Prostate gland (tissue), 2 donors: ENCODE measurements around the gene C17orf78. TPM values are rescaled to one million over a fixed set of nuclear protein-coding genes. Genes with fewer than 3 reads are reported as not detected.

Experiments used
- DNase-seq: peaks from one replicate; pipeline ENCODE4 v3.0.0-alpha.2; 2019; ENCODE audit warnings: low spot score
- H3K27ac ChIP-seq, 2 donors: fragments of 200-600 bp; sonication (generic); 2 replicates each; pipeline ENCODE4 v1.5.1; 2017 to 2019
- H3K27me3 ChIP-seq: fragments of 200-600 bp; sonication (generic); replicated peaks from 2 replicates; pipeline ENCODE4 v1.5.1; 2019; ENCODE audit not compliant: insufficient read depth
- H3K36me3 ChIP-seq, 2 donors: fragments of 200-600 bp; sonication (generic); 1 replicate in 1 of 2; 2 replicates in 1 of 2; pipeline versions ENCODE4 v1.5.1 to v1.8.1; 2017 to 2019
- H3K4me1 ChIP-seq: fragments of 200-600 bp; sonication (generic); replicated peaks from 2 replicates; pipeline ENCODE4 v1.5.1; 2019
- H3K4me3 ChIP-seq, 2 donors: fragments of 200-600 bp; sonication (generic); 2 replicates each; pipeline ENCODE4 v1.5.1; 2017 to 2019
- H3K9me3 ChIP-seq: fragments of 200-600 bp; sonication (generic); 2 replicates; pipeline ENCODE4 v1.5.1; 2017
- POLR2A ChIP-seq: fragments of 450-650 bp; IDR thresholded peaks from one replicate; pipeline ENCODE4 v1.6.1; 2016; ENCODE audit warnings: antibody characterized with exemption, mild to moderate bottlenecking
- POLR2AphosphoS5 ChIP-seq: sonication (generic); formaldehyde crosslinking; IDR thresholded peaks from one replicate; pipeline ENCODE4 v1.6.1; 2017; ENCODE audit warnings: antibody characterized with exemption
- WGBS: methylation state at CpG from one replicate; pipeline ENCODE4 v1.1.5; 2018; 5-methylcytosine and 5-hydroxymethylcytosine counted together
- intact Hi-C: fragments of 100-400 bp; cut with DNase I; formaldehyde crosslinking; loops from one replicate; pipeline ENCODE4 v1.14.2; 2022
- total RNA-seq, 2 donors: library from RNA; depleted of rRNA; stranded (reverse); fragments of >200 nt; gene quantifications; one replicate each; pipeline ENCODE4 v1.1.0, GENCODE V29; 2016
- TF ChIP-seq, protein P1 (sequence below), 4 experiments: fragments of 200-600 bp in 2 of 4; fragments of 450-650 bp in 2 of 4; sonication (generic) in 2 of 4; IDR thresholded peaks; 1 replicate in 3 of 4; 2 replicates in 1 of 4; pipeline ENCODE4 v1.5.1; 2016 to 2019; ENCODE audit warnings: antibody characterized with exemption in 4 of 4, mild to moderate bottlenecking in 2 of 4, moderate library complexity in 2 of 4

Gene C17orf78
- total RNA-seq, 2 donors from 2014 or later = not detected

DNA sequence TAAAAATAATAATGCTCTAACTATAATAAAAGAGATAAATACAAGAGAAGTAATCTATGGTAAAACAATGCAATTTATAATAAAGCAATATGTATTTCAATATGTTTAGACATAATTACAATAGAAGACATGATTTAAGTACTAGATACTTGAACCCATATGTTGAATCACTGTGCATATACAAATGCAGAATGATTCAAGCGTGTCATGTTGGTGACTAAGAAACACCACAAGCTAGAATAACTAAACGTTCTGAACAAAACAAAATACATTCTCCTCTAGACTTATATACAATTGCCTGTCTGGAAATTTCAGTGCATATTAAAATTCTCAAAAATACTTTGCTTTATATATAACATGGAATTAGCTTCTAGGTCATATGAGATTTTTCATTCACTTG lies 42.1 kb downstream of the C17orf78 start:
- TF ChIP-seq POLR2A (no peak), POLR2AphosphoS5 (no peak)
- TF ChIP-seq, protein P1, sequence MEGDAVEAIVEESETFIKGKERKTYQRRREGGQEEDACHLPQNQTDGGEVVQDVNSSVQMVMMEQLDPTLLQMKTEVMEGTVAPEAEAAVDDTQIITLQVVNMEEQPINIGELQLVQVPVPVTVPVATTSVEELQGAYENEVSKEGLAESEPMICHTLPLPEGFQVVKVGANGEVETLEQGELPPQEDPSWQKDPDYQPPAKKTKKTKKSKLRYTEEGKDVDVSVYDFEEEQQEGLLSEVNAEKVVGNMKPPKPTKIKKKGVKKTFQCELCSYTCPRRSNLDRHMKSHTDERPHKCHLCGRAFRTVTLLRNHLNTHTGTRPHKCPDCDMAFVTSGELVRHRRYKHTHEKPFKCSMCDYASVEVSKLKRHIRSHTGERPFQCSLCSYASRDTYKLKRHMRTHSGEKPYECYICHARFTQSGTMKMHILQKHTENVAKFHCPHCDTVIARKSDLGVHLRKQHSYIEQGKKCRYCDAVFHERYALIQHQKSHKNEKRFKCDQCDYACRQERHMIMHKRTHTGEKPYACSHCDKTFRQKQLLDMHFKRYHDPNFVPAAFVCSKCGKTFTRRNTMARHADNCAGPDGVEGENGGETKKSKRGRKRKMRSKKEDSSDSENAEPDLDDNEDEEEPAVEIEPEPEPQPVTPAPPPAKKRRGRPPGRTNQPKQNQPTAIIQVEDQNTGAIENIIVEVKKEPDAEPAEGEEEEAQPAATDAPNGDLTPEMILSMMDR (IDR thresholded peaks at IDR 0.05) = no peak
- H3K4me3 ChIP-seq = no peak overlapping the region
- WGBS = 85% methylated on average over 2 of the region's 2 CpGs
- H3K36me3 ChIP-seq = no peaks in the 10 kb centered on the region
- no peaks in the 10 kb centered on the region for H3K27me3 ChIP-seq
- no peaks in the 10 kb centered on the region for H3K4me1 ChIP-seq
- no peak for DNase-seq
- H3K27ac ChIP-seq = no peak overlapping the region
- no peaks in the 10 kb centered on the region for H3K9me3 ChIP-seq
- intact Hi-C loops = no loop called here

DNA sequence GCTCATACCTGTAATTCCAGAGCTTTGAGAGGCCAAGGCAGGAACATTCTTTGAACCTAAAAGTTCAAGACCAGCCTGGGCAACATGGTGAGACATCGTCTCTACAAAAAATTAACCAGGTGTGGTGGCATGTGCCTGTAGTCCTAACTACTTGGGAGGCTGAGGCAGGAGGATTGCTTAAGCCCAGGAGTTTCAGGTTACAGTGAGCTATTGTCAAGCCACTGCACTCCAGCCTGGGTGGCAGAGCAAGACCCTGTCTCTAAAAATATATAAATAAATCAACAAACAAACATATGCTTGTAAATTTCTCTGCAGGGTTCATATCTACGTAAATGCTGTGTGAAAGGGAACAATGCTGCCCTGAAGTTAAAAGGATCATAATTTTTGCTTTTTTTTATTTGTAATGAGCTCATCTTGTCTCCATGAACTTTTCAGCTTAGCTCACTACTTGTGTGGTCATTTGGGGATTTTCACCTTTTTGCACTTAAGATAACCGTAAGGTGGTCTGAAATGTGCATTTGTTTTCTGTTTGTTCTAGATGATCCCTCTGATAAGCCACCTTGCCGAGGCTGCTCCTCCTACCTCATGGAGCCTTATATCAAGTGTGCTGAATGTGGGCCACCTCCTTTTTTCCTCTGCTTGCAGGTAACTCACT lies 47.3 kb downstream of the C17orf78 start:
- no peak overlapping the region for H3K27ac ChIP-seq
- intact Hi-C loops = no loop called here
- WGBS = 62% methylated on average over 4 of the region's 4 CpGs
- H3K27me3 ChIP-seq = no peaks in the 10 kb centered on the region
- no peaks in the 10 kb centered on the region for H3K4me1 ChIP-seq
- TF ChIP-seq POLR2AphosphoS5 (no peak), POLR2A (no peak)
- TF ChIP-seq, protein P1 (IDR thresholded peaks at IDR 0.05) = no peak
- H3K36me3 ChIP-seq = no peaks in the 10 kb centered on the region
- H3K9me3 ChIP-seq = no peaks in the 10 kb centered on the region
- no peak for DNase-seq
- no peak overlapping the region for H3K4me3 ChIP-seq

DNA sequence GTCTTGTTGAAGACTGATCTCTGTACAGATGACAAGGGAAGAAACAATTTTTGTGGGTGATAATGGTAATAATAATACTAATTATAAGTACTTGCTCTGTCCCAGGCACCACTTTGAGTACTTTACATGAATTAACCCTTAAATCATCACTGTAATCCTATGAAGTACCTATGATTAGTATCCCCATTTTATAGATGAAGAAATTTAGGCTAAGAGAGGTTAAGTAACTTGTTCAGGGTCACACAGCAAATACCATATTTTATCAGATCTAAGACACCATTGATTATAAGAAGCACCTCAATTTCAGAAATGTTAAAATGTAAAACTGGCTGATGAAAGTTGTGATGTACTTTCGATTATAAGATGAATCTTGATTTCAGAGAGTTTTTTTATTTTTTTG lies 49.5 kb downstream of the C17orf78 start:
- DNase-seq = no peak
- Histone ChIP-seq H3K4me1 (no peaks in the 10 kb centered on the region), H3K4me3 (no peak overlapping the region), H3K27ac (no peak overlapping the region), H3K36me3 (no peaks in the 10 kb centered on the region), H3K27me3 (no peaks in the 10 kb centered on the region), H3K9me3 (no peaks in the 10 kb centered on the region)
- WGBS = 95% methylated on average over 1 of the region's 1 CpG
- no peak for TF ChIP-seq POLR2A
- TF ChIP-seq POLR2AphosphoS5 = no peak
- TF ChIP-seq, protein P1 (IDR thresholded peaks at IDR 0.05) = no peak
- intact Hi-C loops = no loop called here

GRCh38 chr17:37429039-37429438 lies 53.3 kb downstream of the C17orf78 start:
- no peak overlapping the region for H3K4me3 ChIP-seq
- H3K4me1 ChIP-seq = no peaks in the 10 kb centered on the region
- H3K9me3 ChIP-seq = no peaks in the 10 kb centered on the region
- H3K27ac ChIP-seq = no peak overlapping the region
- WGBS = 96% methylated on average over 3 of the region's 3 CpGs
- intact Hi-C loops = no loop called here
- TF ChIP-seq POLR2AphosphoS5 (no peak), POLR2A (no peak)
- TF ChIP-seq, protein P1 (IDR thresholded peaks at IDR 0.05) = no peak
- H3K27me3 ChIP-seq = no peaks in the 10 kb centered on the region
- no peaks in the 10 kb centered on the region for H3K36me3 ChIP-seq
- no peak for DNase-seq

GRCh38 chr17:37429453-37429852 lies 53.7 kb downstream of the C17orf78 start:
- intact Hi-C loops = no loop called here
- TF ChIP-seq POLR2AphosphoS5 (no peak), POLR2A (no peak)
- TF ChIP-seq, protein P1 (IDR thresholded peaks at IDR 0.05) = no peak
- no peak for DNase-seq
- WGBS = 95% methylated on average over 1 of the region's 1 CpG
- no peak overlapping the region for H3K27ac ChIP-seq
- H3K36me3 ChIP-seq = no peaks in the 10 kb centered on the region
- H3K27me3 ChIP-seq = no peaks in the 10 kb centered on the region
- H3K4me3 ChIP-seq = no peak overlapping the region
- no peaks in the 10 kb centered on the region for H3K9me3 ChIP-seq
- no peaks in the 10 kb centered on the region for H3K4me1 ChIP-seq
